Measurements from ENCODE around the gene PTTG1IP. TPM values are rescaled to one million over a fixed set of nuclear protein-coding genes. Genes with fewer than 3 reads are reported as not detected.

Gene PTTG1IP
- total and polyA plus RNA-seq, 10 of the 15 experiments (the other 5 are each of a cell fraction or from before 2014, with no cell fraction given), result 2.4 to 56.4 (median 44.4) TPM

GRCh38 chr21:44831227-44831860, 42.1 kb downstream of the PTTG1IP start (continued):
- TF ChIP-seq ZNF687 (IDR thresholded peaks at IDR 0.05), result no peak
- no peak for TF ChIP-seq FOS (IDR thresholded peaks at IDR 0.05; ENCODE audit: borderline replicate concordance, extremely low read depth, insufficient read length)
- no peak for TF ChIP-seq STAT3 (IDR thresholded peaks at IDR 0.05; ENCODE audit: low read depth, low read length)
- TF ChIP-seq ELK1 (IDR thresholded peaks at IDR 0.05; ENCODE audit: low read depth, low read length), result no peak
- no peak for TF ChIP-seq IKZF2 (IDR thresholded peaks at IDR 0.05)
- TF ChIP-seq NR2C2 (IDR thresholded peaks at IDR 0.05; ENCODE audit: borderline replicate concordance, control insufficient read depth, insufficient read length, low read depth), result no peak
- no peak for TF ChIP-seq E2F4 (IDR thresholded peaks at IDR 0.05; ENCODE audit: low read depth, low read length)
- no peak for TF ChIP-seq RUNX3 (IDR thresholded peaks at IDR 0.05; ENCODE audit: low read length)
- no peak for TF ChIP-seq ETV6 (conservative IDR thresholded peaks at IDR 0.05 in 1 of 2, IDR thresholded peaks at IDR 0.05 in 1 of 2; ENCODE audit: borderline replicate concordance in 1 of 2, low read depth in 1 of 2)
